Measurements from ENCODE around the gene FXYD6.
"Not testable (repeated sequence)": the region's sequence is repeated elsewhere in the genome, so short reads cannot be mapped to it uniquely, and the experiment has no call there.

FXYD6 gene, protein sequence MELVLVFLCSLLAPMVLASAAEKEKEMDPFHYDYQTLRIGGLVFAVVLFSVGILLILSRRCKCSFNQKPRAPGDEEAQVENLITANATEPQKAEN

DNA sequence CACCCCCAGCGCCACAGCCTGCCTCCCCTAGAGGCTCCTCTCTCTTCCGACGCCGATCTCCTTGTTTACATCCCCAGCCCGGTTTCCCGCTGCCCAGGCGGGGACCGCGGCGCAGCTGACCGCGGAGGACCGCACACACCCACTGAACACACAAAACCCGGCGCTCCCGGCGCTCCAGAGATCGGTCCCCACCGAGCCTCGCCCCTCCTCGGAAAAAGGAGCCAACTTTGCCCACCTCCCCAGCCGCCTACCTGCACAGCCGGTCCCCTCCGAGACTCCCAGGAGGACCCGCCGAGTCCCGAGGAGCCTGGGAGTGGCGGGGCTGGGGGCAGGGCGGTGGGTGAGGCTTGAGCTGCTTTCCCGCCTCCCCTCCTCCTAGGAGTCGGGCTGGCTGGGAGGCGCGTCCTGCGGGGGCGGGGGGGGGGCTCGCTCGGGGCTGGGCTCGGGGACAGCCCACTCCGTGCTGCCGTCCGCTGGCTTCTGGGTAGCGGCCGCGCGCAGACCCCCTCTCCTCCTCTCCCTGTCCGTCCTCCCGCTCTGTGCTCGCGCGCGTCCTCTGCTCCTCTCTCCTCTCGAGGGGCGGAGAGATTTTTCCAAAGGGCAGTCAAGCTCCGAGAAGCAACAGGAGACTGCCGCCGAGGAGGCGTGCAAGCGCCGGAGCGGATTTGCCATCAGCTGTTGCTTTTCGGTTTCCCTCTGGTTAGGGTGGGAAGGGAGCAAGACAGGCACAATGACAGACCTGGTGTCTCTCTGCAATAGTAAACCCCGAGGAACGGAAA lies at the start of gene FXYD6:
Gene FXYD6 (minus strand): TSS at position 318 of the 779 bp plus-strand sequence. CDS start 33,882 bp downstream, outside the sequence.
- DNase-seq (ENCODE audit: low read depth in 2 of 2) = no peak

DNA sequence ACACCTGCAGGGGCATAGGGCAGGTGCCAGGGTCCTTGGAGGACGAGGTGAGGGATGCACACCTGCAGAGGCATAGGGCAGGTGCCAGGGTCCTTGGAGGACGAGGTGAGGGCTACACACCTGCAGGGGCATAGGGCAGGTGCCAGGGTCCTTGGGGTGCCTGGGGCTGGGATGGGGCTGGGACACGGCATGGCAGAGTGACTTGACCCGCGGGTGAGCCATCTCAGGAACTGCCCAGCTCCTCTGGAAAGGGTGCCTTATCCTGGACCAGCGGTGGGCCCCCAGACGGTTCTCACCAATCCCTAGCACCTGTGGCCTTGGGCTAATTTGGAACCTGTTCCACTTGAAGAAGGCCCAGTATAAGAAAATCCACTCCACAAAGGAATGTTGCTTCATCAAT lies 49.7 kb upstream of the FXYD6 start:
- DNase-seq (ENCODE audit: low read depth in 2 of 2) = not testable (repeated sequence)

DNA sequence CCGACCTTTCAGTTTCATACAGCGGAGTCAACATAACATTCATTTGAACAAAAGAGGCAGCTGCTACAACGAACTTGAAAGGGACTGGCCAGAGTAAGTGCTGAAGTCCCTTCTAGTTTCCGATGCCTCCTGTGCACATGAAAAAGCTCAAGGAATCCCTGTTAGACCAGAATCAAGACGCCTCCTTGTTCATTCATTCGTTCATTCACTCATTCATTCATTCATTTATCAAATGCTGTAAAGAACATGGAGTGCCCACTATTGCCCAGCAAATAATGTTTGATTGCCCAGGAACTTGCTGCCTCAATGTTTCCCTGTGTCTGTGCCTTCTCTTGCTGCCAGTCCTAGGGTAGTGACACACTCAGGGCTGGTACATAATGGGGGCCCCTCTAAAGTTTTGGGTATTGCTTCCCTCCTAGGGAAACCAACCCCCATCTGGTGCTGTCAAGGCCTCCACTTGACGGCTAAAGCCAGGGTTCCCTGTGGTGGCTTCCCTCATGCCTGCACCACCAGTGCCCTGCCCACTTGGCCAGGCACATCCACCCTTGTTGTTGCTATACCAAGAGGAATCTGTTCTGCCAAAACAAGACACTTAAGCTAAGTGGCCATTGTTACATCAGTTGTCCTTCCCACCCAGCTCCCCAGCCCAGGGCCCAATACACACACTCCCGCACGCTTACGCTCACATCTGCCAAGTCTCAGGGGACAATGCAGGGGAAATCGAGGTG lies 48.9 kb upstream of the FXYD6 start:
- DNase-seq (ENCODE audit: low read depth in 2 of 2) = no peak

DNA sequence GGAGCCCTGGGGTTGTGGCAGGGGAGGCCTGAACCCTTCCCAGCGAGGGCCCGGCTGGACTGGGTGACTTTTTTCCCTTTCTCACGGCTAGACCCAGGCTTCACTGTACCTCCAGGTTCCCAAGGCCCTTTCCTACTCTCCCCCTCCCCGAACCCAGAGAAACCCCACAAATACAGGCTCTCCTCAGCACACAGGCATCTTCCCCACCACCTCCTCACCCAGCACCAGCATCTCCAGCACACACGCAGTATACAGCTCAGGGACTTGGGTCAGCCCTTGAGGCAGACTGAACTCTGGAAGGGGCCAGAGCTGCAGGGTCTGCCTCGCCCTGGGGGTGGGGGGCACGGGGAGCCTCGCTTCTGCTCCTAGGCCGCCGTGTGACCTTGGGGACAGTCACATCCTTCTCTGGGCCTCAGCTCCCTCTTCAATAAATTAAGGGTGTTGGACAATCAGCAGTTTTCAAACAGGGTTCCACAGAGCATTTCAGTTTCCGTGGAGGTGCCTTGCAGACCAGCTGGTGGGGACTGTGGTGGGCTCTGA lies 48.2 kb upstream of the FXYD6 start:
- DNase-seq (ENCODE audit: low read depth in 2 of 2) = no peak

DNA sequence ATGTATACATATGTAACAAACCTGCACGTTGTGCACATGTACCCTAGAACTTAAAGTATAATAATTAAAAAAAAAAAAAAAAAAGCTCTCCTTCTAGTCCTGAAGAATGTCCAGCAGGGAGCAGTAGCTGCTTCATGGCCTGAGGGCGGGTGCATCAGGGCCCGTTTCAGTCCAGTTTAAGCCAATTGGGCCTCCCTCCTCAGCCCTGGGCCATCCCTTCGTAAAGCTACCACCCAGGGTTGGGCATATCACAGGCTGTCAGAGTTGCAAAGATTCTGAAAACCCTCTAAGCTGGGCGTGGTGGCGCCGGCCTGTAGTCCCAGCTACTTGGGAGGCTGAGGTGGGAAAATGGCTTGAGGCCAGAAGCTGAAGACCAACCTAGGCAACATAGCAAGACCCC lies 47.3 kb upstream of the FXYD6 start:
- no peak for DNase-seq (ENCODE audit: low read depth in 2 of 2)

DNA sequence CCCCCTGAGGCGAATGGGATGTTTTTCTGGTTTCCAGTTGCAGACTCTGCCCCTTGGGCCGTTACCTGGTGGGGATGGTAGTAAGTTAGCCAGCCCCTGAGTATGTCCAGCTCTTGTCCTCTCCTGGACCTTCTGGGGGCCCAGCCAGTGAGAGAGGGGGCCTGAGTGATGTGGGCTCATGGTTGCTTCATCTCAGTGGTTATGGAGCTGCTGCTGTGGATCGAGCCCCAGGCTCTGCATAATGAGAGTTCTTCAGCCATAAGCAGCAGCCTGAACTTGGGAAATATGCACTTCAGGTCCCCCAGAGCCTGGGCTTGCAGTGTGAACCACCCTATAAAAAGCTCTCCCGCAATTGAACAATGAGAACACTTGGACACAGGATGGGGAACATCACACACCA lies 46.8 kb upstream of the FXYD6 start:
- DNase-seq (ENCODE audit: low read depth in 2 of 2) = no peak

DNA sequence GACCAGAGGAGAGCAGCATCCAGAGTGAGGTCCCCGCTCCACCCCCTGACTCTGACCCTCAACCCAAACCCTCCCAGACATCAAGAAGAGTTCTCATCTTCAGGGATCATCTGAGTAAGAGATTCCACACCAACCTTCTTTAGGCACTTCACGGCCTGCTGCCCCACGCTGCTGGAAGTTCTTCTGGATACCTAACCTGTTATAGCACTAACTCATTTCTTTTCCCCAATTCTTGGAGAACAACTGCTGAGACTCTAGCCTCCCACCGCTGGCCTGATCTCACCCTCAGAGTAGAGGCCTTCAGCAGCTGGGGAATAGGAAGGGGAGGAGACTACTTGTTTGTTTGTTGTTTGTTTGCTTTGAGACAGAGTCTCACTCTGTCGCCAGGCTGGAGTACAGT lies 45.4 kb upstream of the FXYD6 start:
- no peak for DNase-seq (ENCODE audit: low read depth in 2 of 2)

DNA sequence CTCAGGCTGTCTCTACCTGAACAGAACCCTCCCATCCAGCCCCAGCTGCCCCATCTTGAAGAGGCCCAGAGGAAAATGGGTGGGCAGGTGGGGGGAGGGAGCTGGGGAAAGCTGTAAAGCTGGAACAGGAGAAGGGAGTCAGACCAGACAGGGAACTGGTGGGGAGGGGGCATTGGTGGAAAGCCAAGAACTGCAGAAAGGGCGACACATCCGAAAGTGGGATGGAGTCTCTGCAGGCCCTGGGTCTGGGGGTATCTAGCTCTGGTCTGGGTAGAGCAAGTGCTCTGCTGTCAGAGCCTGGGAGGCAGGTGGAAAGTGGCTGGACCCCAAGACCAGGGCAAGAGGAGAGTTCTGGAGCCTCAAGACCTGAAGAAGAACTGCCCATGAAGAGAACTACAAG lies 45.0 kb upstream of the FXYD6 start:
- DNase-seq (ENCODE audit: low read depth in 2 of 2) = no peak

DNA sequence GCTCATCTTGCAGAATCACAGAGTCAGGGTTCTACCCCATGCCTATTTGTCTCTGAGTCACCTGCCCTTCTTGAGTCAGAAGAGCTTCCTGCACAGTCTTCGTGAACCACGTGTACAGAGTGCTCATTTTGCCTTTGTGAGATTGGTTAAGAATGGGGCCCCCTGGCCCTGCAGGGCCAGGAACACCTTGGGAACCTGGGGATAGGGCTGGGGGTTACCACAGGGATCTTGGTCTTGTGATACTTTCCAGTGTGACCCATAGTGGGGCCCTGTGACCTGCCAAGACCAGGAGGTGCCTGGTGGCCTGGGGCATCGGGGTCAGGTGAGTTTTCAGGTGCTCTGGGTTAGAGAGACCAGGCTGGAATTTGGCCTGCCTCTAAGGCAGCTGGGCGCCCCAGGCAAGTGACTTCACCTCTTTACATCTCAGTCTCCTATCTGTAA lies 43.3 kb upstream of the FXYD6 start:
- no peak for DNase-seq (ENCODE audit: low read depth in 2 of 2)

DNA sequence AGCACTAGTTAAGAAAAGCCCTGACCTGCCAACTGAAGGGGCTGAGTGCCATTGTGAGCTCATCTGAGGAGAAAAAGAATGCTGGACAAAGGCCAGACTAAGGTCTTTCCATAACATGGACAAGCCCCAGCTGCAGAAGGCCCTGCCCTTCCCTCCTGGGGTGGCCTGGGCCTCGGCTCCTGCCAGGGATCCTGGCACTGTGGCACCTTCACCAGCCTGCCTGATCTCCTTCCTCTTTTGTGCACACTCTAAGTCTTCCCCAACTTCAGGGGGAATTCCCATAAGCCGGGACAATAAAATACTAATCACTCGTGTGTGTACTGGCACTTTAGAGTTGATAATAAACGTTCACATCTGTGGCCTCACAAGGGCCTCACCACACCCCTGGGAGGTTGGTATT lies 42.9 kb upstream of the FXYD6 start:
- DNase-seq (ENCODE audit: low read depth in 2 of 2) = no peak

DNA sequence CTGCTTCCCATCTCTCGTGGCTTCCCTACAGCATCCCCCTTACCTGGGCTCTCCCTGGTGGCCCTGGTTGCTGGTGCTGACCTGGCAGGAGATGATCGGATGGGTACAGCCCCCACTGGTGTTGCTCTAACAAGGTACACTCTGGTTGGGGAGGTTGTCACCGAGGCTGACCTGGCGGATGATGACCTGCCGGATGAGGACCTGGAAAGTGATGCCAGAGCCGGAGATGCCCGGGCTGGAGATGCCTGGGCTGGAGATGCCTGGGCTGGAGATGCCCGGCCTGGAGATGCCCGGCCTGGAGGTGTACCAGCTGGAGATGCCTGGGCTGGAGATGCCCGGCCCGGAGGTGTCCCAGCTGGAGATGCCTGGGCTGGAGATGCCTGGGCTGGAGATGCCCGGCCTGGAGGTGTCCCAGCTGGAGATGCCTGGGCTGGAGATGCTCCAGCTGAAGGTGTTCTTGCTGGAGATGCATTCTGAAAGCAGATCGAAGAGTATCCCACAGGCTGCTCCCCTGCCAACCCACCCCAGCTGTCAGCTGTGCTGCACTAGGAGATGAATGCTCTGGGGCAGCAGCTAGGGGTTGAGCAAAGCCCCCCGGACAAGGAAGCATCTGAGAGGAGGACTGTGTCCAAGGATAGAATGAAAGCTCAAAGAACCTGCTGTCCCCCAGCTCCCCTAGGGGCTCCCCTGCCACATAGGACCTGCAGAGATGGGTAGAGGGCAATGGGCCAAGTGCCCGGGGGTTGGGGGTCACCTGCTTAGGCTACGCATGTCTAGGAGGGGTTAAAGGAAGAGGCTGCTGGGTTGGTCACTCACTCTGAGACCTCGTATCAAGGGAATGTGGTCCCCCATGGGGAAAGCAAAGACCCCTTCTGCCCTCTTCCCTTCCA lies 42.2 kb upstream of the FXYD6 start:
- no peak for DNase-seq (ENCODE audit: low read depth in 2 of 2)

DNA sequence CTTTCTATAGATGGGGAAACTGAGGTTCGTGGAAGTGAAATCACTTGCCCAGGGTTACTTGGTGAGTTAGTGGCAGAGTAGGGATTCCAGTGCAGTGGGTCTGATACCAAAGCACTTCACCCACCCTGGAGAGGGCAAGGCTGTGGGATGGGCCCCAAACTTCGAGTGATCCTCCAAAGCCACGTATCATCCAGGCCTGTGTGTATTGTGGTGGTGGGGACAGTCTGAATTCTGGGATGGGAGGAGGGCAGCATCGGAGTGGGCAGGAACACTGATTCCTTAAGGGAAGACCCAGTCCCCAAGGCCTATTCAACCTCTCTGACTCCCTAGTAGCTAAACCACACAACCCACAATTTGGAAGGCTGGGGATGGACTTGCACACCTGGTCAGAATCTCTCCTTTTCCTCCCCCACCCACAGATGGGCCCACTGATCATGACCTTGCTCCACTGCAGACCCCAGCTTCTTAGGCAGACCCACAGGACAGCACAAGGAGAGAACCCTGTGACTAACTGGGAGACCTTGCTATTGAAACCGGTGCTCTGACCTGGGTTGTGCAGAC lies 41.2 kb upstream of the FXYD6 start:
- DNase-seq (ENCODE audit: low read depth in 2 of 2) = no peak

DNA sequence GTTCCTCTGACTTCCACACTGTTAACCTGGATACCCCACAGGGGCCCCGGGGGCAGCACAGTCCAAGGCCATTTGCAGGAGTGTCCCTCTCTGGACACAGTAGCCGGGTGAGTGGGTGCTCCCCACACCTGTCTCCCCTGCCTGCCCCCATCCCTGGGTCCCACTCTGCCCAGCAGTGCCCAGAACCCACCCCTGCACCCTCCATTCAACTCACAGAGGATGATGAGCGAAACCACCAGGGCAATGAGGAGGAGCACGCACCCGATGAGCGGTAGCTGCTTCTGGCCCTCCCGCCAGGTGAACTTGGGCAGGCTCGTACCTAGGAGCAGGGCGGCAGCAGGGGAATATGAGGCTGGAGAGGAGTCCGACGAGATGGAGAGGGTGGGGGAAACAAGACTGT lies 40.5 kb upstream of the FXYD6 start:
- DNase-seq (ENCODE audit: low read depth in 2 of 2) = no peak

DNA sequence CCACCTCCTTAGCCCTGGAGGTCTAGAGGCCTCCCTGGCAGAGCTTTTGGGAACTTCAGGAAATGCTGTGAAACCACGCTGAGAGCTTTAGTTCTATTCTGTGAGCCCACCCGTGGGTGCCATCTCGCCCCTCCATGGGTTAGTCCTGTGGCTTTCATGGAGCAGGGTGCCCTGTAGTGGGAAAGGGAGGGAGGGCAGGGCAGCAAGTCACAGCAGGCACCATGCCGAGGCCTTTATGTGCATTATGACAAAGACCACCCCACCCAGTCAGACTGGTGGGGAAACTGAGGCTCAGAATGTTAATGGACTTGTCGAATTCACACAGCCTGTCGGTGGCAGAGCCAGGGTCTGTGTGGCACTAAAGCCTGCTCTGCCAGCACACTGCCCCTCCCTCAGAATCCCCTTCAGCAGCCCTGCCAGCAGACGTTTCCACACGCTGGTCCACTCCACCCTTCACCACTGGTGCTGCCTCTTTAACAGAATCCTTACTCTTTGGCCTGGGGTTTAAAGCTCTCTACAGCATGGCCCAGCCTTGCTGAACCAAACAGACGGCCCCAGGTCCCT lies 39.3 kb upstream of the FXYD6 start:
- no peak for DNase-seq (ENCODE audit: low read depth in 2 of 2)

DNA sequence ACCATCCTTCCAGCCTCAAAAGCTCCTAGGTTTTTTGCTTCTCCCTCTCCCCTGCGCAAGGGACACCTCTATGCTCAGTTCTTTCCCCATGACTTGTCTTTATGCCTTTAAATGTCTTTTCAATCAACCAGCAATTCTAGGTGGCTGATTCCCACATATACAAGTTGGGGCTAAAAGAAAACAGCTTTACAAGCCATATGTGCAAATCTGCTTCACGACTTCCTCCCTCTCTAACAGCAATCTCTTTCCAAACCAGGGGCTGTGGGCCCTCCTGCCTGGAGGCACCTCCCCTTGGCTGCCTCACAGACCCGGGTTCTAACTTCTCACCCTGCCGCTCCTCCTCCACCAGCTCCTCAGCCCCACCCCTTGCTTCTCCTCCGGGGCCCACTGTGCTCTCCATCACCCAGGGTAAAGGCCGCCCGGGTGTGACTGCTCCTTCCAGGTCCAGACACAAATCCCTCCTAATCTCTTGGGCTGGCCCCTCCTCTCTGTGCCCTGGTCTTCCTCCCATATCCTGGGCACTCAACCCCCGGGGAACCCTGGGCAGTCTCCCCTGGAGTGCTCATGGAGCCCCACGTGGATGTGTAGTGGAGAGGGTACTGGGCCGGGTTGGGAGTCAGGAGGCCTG lies 38.6 kb upstream of the FXYD6 start:
- DNase-seq (ENCODE audit: low read depth in 2 of 2) = no peak

DNA sequence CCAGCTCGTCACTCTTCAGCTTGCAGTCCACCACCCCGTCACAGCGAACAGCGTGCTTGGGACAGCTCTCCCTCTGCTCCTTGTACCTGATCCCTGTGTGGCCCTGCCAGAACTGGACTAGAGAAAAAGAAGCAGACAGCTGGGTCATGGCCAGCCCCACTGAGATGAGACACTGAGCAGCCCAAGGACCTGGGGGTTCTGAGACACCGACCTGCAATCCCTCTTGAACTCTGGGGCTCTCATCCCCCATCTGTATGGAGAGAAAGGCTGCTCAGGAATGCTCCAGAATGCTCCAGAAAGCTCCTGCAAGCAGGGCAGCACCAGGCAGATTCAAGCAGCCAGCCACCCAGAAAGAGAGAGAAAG lies 37.9 kb upstream of the FXYD6 start:
- no peak for DNase-seq (ENCODE audit: low read depth in 2 of 2)

DNA sequence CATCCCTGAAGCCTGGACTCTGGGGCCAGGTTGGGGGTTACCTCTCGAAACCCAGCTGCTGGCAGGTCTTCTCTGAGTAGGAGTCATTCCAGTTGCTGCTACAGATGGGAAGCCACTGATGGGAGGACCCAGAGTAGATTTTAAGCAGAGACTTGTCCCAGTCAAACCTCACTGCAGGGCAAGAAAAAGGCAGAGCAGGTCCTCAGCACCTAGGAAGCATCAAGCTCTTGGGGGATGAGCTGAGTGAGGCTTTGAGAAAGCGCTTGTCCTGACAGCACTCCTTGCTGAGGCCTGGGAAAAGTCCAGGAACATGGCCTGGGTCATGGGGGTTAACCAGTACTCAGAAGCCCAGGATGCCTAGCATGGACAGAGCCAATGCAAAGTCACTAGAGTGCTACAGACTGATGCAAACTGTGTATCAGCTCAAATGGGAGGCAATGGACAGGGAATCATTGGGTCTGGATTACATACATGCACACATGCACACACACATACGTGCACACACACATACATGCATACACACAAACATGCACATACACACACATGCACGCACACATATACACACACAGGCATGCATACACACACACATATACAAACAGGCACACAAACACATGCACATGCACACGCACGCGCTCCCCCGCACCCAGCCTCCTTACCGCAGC lies 37.4 kb upstream of the FXYD6 start:
- DNase-seq (ENCODE audit: low read depth in 2 of 2) = no peak

DNA sequence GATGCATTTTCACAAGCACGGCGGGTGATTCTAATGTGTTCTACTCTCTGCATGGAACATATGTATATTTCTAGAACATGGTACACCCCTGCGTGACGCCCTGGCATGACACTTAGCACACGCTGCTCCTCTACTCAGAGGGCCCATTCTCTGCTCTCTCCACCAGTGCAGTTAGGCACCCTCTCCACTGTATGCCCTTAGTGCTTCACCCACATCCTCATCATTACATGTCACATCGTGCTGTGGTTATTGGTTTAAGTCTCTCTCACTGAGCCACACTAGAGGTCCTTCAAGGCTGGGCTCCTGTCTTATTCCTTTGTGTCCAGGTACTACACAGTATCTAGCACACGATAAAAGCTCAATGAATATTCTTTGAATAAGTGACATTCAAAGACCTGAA lies 36.0 kb upstream of the FXYD6 start:
- DNase-seq (ENCODE audit: low read depth in 2 of 2) = no peak

DNA sequence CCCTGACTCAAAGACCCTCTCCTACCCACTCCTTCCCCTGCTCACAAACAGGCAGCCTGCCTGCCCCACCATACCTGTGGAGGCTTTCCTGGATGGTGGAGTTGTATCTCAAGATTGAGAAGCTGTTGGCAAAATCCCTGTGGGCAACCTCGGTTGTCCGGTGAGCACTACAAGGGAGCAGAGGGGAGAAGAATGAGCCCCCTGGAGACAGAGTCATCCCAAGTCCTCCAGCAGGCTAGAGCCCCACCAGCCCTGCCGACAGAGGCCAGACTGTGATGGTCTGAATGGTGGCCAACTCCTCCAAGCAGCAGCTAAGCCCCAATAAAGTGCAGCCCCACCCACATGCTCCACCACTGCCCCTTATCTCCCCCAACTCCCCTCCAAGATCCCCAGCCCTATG lies 35.2 kb upstream of the FXYD6 start:
- no peak for DNase-seq (ENCODE audit: low read depth in 2 of 2)

DNA sequence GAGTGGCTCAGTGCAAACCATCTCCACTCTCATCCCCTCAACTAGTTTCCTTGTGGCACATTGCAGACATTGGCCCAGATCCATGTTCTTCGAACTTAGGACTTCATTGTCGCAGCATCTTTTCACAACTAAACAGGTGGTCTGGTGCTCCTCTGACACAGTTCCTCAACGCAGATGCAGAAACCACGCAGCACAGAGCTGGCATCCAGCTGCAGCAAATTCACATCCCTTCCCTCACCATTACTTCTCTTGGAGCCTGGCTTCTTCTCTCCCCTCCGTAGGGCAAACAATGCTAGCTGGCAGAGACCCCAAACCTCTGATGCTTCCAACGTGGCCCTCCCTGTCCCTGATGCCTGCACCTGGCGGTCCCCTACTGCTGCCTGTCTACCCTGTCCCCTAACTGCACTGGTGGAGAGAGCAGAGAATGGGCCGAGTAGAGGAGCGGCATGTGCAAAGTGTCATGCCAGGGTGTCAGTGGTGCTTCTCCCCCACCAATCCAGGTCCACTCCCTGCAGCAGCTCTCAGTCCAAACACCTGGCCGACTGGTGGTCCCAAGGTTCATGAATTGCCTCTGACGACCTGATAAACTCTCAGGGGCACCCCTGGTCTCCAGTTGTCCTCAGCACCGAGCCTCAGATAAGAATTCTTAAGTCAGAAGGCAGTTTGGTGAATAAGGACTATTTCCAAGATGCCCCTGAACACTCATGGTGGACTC lies 34.6 kb upstream of the FXYD6 start:
- DNase-seq (ENCODE audit: low read depth in 2 of 2) = no peak
